Lower leg skin (tissue), 4 donors: ENCODE measurements around the gene EGFL7. TPM values are rescaled to one million over a fixed set of nuclear protein-coding genes. Genes with fewer than 3 reads are reported as not detected.

ENCODE experiments used
- DNase-seq, 2 donors: peaks; one replicate each; pipeline ENCODE4 v3.0.0-alpha.2; 2019; ENCODE audit warnings: low spot score in 2 of 2
- H3K4me3 ChIP-seq: fragments of 200-600 bp; sonication (generic); 2 replicates; pipeline ENCODE4 v1.5.1; 2017; ENCODE audit warnings: mild to moderate bottlenecking, low read depth; ENCODE audit not compliant: poor library complexity, severe bottlenecking
- POLR2A ChIP-seq, 2 donors: fragments of 450-650 bp; IDR thresholded peaks; one replicate each; pipeline ENCODE4 v1.6.1; 2016 to 2017; ENCODE audit warnings: antibody characterized with exemption in 2 of 2, mild to moderate bottlenecking in 1 of 2, moderate library complexity in 1 of 2
- WGBS, 2 donors: methylation state at CpG; one replicate each; pipeline ENCODE4 v1.1.5; 2018; 5-methylcytosine and 5-hydroxymethylcytosine counted together
- intact Hi-C: fragments of 100-400 bp; cut with DNase I; formaldehyde crosslinking; loops from one replicate; pipeline ENCODE4 v1.15.0; 2023; ENCODE audit warnings: low total_unique reads
- total RNA-seq, 4 donors: library from RNA; depleted of rRNA; stranded (reverse); fragments of >200 nt; gene quantifications; one replicate each; pipeline ENCODE4 v1.1.0, GENCODE V29; 2016
- TF ChIP-seq, protein P1 (sequence below), 3 donors: fragments of 450-650 bp; IDR thresholded peaks; one replicate each; pipeline ENCODE4 v1.5.1; 2016; ENCODE audit warnings: antibody characterized with exemption in 3 of 3, mild to moderate bottlenecking in 3 of 3, moderate library complexity in 2 of 3

The EGFL7 gene
- total RNA-seq, 4 donors from 2014 or later = 27.8 to 62.2 (median 46.2) TPM

DNA sequence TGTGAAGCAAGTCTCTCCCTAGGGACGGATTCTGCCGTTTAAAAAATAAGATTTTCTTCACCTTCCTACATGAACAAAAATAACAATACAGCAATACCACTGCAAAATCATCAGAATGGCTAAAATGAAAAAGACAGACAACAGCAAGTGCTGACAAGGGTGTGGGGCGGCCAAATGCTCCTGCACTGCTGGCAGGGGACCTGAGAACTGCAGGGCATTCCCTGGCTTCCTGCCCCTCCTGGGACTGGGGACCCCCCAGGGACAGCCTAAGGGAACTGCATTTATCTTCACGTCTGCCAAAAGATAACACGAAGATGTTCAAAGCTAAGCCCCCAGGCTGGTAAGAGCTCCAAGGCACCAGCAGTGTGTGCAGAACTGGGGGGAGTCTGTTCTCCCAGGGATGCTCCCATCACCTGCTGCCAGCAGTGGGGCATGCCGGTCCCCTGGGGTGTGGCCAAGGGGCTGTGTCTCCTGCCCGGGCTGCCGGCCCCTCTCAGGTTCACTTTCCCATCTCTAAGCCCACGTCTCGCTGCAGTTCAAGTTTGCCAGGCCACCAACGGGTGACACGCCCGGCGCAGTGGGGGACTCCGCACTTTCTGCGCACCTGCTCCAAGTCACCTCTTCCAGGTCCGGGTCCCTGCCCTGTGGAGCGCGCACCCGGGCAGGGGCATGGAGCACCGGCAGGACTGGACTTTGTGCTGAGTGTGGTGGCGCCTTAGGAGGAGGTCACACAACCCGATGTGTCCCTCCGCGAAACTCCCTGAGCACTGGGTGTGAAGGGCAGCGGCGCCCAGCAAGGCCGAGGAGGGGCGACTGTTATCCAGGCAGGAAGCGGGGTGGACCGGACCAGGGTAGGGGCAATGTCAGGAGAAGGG lies 4.5 kb upstream of the EGFL7 start:
- no peak for DNase-seq
- TF ChIP-seq, protein P1, sequence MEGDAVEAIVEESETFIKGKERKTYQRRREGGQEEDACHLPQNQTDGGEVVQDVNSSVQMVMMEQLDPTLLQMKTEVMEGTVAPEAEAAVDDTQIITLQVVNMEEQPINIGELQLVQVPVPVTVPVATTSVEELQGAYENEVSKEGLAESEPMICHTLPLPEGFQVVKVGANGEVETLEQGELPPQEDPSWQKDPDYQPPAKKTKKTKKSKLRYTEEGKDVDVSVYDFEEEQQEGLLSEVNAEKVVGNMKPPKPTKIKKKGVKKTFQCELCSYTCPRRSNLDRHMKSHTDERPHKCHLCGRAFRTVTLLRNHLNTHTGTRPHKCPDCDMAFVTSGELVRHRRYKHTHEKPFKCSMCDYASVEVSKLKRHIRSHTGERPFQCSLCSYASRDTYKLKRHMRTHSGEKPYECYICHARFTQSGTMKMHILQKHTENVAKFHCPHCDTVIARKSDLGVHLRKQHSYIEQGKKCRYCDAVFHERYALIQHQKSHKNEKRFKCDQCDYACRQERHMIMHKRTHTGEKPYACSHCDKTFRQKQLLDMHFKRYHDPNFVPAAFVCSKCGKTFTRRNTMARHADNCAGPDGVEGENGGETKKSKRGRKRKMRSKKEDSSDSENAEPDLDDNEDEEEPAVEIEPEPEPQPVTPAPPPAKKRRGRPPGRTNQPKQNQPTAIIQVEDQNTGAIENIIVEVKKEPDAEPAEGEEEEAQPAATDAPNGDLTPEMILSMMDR (IDR thresholded peaks at IDR 0.05) = no peak
- TF ChIP-seq POLR2A (IDR thresholded peaks at IDR 0.05) = no peak
- intact Hi-C loops = no loop called here
- H3K4me3 ChIP-seq = peak overlapping the region; percentile 3
- WGBS, 2 donors = 58 to 65% methylated on average over 28 to 30 of the region's 31 CpGs

DNA sequence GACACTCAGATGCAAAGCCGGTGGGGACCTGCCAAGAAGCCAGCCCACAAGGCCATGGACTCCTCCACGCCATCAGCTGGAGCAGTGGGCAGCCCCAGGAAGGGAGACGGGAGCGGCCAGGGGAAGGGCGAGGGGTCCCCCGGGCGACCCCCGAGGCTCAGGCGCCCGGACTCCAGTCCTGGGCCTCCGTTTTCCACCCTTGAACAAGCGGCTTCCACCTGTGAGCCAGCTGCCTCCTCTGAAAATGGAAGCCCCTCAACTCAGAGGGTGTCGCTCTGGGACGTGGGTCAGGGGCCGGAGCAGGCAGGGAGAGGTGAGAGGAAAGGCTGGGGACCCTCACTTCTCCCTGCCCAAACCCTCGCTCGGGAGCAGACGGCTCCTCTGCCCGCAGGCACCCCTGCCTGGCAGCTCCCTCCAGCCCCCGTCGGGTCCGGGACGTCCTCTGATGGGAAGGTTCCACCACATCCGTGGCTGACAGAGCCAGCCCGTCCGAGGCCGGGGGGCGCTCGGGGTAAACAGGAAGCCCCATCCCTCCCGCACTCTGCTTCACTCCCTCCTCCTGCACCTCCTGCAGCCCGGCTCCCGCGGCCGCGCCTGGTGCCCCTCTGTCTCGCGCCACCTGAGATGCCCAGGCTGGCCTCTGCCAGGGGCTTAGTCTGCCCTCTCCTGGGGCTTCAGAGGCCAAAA lies 3.7 kb upstream of the EGFL7 start:
- H3K4me3 ChIP-seq = no peak overlapping the region
- no peak for TF ChIP-seq POLR2A (IDR thresholded peaks at IDR 0.05)
- TF ChIP-seq, protein P1 (IDR thresholded peaks at IDR 0.05) = no peak
- no peak for DNase-seq
- WGBS, 2 donors = 40 to 47% methylated on average over 27 to 35 of the region's 37 CpGs
- intact Hi-C loops = no loop called here

DNA sequence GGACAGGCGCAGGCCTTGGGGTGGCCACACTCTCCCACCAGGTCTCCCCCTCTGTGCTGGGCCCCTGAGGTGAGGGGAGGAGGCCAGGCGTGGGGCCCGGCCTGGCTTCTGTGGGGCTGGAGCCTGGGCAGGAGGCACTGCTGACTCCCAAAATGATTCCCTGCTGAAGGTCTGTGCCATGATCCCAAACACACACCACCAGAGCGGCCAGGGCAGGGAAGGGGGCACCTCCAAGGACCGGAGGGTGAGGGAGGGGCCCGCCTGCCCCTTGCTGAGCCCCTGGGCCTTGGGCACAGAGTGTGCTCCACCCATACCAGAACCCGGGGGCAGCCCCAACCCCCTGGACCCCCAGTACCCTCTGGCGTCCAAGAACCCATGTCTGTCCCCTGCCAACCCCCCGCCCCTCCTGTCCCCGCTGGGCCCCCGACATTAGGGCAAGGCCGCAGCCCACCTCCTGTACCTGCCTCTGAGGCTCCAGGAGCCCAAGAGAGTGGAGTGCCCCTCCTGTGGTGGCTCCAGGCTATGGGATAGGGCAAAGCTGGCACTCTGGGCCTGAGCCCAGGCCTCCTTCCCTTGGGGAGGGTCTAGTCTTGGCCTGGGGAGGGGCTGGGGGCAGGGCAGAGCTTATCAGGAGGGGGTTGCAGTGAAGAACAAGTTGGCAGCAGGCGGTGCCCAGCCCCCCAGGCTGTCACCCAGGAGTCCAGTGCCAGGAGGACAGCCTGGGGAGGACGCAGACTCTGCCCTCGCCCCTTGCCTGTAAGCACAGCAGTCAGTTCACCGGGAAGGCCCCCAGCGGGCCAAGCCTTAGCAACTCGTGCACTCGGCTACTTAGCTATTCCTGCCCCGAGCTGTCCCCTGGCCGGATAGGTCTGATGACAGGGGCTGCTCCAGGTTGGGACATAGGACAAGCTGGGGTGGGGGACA lies 2.6 kb upstream of the EGFL7 start:
- intact Hi-C loops = no loop called here

DNA sequence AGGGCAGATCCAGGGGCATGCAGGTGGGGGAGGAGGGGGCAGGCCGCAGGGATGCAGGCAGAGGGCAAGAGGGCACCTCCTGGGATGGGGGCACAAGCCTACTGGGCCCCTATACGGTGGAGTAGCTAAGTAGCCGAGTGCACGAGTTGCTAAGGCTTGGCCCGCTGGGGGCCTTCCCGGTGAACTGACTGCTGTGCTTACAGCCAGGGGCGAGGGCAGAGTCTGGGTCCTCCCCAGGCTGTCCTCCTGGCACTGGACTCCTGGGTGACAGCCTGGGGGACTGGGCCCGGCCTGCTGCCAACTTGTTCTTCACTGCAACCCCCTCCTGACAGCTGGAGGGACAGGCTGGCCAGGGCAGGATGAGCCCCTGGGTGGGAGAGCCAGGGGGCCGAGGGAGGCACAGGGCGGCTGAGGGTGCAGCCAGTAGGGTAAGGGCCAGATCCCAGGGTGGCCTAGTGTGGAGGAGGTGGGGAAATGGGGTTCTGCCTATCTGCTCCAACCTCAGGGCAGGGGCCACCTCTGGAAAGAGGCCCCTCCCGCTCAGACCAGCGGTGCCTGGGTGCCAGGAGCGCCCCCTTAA lies 1.7 kb upstream of the EGFL7 start:
- DNase-seq = no peak
- 71 to 76% methylated on average over 11 to 12 of the region's 13 CpGs for WGBS, 2 donors
- intact Hi-C loops = no loop called here
- no peak for TF ChIP-seq POLR2A (IDR thresholded peaks at IDR 0.05)
- TF ChIP-seq, protein P1 (IDR thresholded peaks at IDR 0.05) = no peak
- no peak overlapping the region for H3K4me3 ChIP-seq

More for the DNA sequence above, 2.6 kb upstream of the EGFL7 start:
- WGBS, 2 donors = 60 to 66% methylated on average over 12 to 18 of the region's 21 CpGs
- H3K4me3 ChIP-seq = no peak overlapping the region
- no peak for DNase-seq
- TF ChIP-seq, protein P1 (IDR thresholded peaks at IDR 0.05) = no peak
- no peak for TF ChIP-seq POLR2A (IDR thresholded peaks at IDR 0.05)

DNA sequence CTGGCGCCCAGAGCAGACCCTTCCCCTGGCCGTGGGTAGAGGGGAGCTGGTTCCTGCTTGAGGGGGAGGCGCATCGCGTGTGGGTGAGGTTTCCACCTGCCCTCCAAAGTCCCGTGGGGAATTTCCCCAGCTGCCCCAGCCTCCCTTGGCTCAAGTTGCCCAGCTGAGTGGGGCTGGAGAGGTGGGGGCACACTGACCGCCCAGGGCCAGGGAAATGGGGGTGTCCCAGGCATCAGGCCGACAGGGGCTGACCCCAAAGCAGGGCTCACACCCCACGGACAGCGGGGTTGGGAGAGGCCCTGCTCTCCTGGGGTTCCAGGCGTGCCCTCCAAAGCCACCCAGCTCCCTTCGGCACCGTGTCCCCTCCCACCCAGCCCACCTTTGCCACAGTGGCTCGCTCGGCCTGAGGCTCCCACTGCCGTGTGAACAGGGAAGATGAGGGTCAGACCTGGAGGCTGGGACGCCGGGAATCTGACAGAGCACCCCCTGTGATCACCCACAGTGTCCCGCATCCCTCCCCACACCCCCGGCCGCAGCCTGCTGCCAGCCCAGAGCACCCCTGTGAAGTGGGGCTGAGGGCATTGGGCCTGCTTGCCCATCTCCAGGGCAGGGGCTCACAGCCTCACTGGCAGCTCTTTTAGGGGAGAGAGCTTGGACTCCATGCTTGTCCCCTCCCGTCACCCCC lies 933 bp upstream of the EGFL7 start:
- 66 to 81% methylated on average over 15 to 19 of the region's 22 CpGs for WGBS, 2 donors
- DNase-seq = no peak
- TF ChIP-seq, protein P1 (IDR thresholded peaks at IDR 0.05) = no peak
- no peak for TF ChIP-seq POLR2A (IDR thresholded peaks at IDR 0.05)
- intact Hi-C loops = no loop called here
- H3K4me3 ChIP-seq = no peak overlapping the region
